Hematopoietic multipotent progenitor cell treated with erythropoietin and hydrocortisone succinate and interleukin-3 and kit ligand, for 17 days (in vitro differentiated cells): Measurements from ENCODE around the gene KCNQ1.

Source experiments
- DNase-seq: peaks from one replicate; pipeline ENCODE4 v3.0.0-alpha.2; 2015; ENCODE audit warnings: low spot score

The KCNQ1 gene

GRCh38 chr11:2534957-2535672, 90.3 kb downstream of the KCNQ1 start:
- DNase-seq = no peak

- no peak for DNase-seq
Measured at GRCh38 chr11:2535673-2536439, 91.0 kb downstream of the KCNQ1 start.

GRCh38 chr11:2536440-2536989, 91.7 kb downstream of the KCNQ1 start:
- no peak for DNase-seq

GRCh38 chr11:2537010-2537705, 92.3 kb downstream of the KCNQ1 start:
- DNase-seq = no peak

GRCh38 chr11:2537896-2538724, 93.3 kb downstream of the KCNQ1 start:
- no peak for DNase-seq

- DNase-seq = no peak
Measured at GRCh38 chr11:2538951-2539350, 94.1 kb downstream of the KCNQ1 start.

- no peak for DNase-seq
Measured at GRCh38 chr11:2539371-2540222, 94.8 kb downstream of the KCNQ1 start.

GRCh38 chr11:2540223-2540991, 95.6 kb downstream of the KCNQ1 start:
- DNase-seq = no peak

- DNase-seq = no peak
Measured at GRCh38 chr11:2540992-2541680, 96.3 kb downstream of the KCNQ1 start.

- no peak for DNase-seq
Measured at GRCh38 chr11:2541881-2542361, 97.1 kb downstream of the KCNQ1 start.

GRCh38 chr11:2542406-2542805, 97.6 kb downstream of the KCNQ1 start:
- no peak for DNase-seq

- DNase-seq = no peak
Measured at GRCh38 chr11:2547806-2548205, 103.0 kb downstream of the KCNQ1 start.

GRCh38 chr11:2548596-2548995, 103.8 kb downstream of the KCNQ1 start:
- DNase-seq = no peak

GRCh38 chr11:2549080-2549479, 104.3 kb downstream of the KCNQ1 start:
- DNase-seq = no peak

GRCh38 chr11:2549491-2549875, 104.7 kb downstream of the KCNQ1 start:
- no peak for DNase-seq

GRCh38 chr11:2549876-2550605, 105.2 kb downstream of the KCNQ1 start:
- no peak for DNase-seq

GRCh38 chr11:2550606-2550970, 105.8 kb downstream of the KCNQ1 start:
- no peak for DNase-seq

GRCh38 chr11:2551131-2551530, 106.3 kb downstream of the KCNQ1 start:
- DNase-seq = no peak

GRCh38 chr11:2552210-2552609, 107.4 kb downstream of the KCNQ1 start:
- DNase-seq = no peak
